Fibroblast of peridontal ligament (primary cell): ENCODE measurements around the gene SLC30A3.
"Not testable (repeated sequence)": the region's sequence is repeated elsewhere in the genome, so short reads cannot be mapped to it uniquely, and the experiment has no call there.

Experiments used
- DNase-seq: peaks from one replicate; pipeline ENCODE4 v3.0.0-alpha.2; 2010; ENCODE audit errors: extremely low read depth

SLC30A3 gene

GRCh38 chr2:27285481-27285880 lies 22.6 kb upstream of the SLC30A3 start:
- no peak for DNase-seq

GRCh38 chr2:27284996-27285395 lies 22.1 kb upstream of the SLC30A3 start:
- no peak for DNase-seq

- no peak for DNase-seq
These were observed 20.0 kb upstream of the SLC30A3 start for GRCh38 chr2:27282892-27283291.

GRCh38 chr2:27281855-27282559 lies 19.2 kb upstream of the SLC30A3 start, which contains the start of gene TRIM54:
Gene TRIM54 (plus strand): TSS chr2:27282429. CDS start chr2:27282732, 303 bp downstream.
- no peak for DNase-seq

- no peak for DNase-seq
These were observed 18.6 kb upstream of the SLC30A3 start for GRCh38 chr2:27281442-27281841.

- DNase-seq, result no peak
These were observed 18.0 kb upstream of the SLC30A3 start for GRCh38 chr2:27280826-27281225.

- no peak for DNase-seq
These were observed 15.2 kb upstream of the SLC30A3 start for GRCh38 chr2:27278010-27278409.

- DNase-seq, result no peak
These were observed 12.6 kb upstream of the SLC30A3 start, which contains the start of gene DNAJC5G for GRCh38 chr2:27275211-27276150. Gene DNAJC5G (plus strand): TSS chr2:27275433. CDS start chr2:27276729, 1,296 bp downstream.

- DNase-seq, result not testable (repeated sequence)
These were observed 10.0 kb upstream of the SLC30A3 start for GRCh38 chr2:27272537-27273522.

- DNase-seq, result no peak
These were observed 8.9 kb upstream of the SLC30A3 start for GRCh38 chr2:27271631-27272340.

- no peak for DNase-seq
These were observed 7.8 kb upstream of the SLC30A3 start for GRCh38 chr2:27270670-27271069.

- no peak for DNase-seq
These were observed 7.3 kb upstream of the SLC30A3 start for GRCh38 chr2:27270131-27270530.

GRCh38 chr2:27268296-27268695 lies 5.4 kb upstream of the SLC30A3 start:
- not testable (repeated sequence) for DNase-seq

- DNase-seq, result no peak
These were observed 2.7 kb upstream of the SLC30A3 start for GRCh38 chr2:27265536-27265870.

GRCh38 chr2:27264753-27265535 lies 2.1 kb upstream of the SLC30A3 start:
- no peak for DNase-seq

- no peak for DNase-seq
These were observed 1.5 kb upstream of the SLC30A3 start for GRCh38 chr2:27264253-27264752.

- DNase-seq, result no peak
These were observed 723 bp upstream of the SLC30A3 start for GRCh38 chr2:27263287-27264252.

- DNase-seq, result no peak
These were observed 935 bp downstream of the SLC30A3 start for GRCh38 chr2:27261926-27262298.
